H1 (cell line): ENCODE measurements around the gene ACOT7. TPM values are rescaled to one million over a fixed set of nuclear protein-coding genes. Genes with fewer than 3 reads are reported as not detected.

Experiments used
- CTCF ChIA-PET: fragments of 300-600 bp; sonication (Branson Sonifier 250); formaldehyde crosslinking; loops from one replicate; lab custom pipeline; 2021; ENCODE audit not compliant: partially characterized antibody; lab: Charles Lee
- POLR2A ChIA-PET: fragments of 300-600 bp; sonication (Branson Sonifier 250); formaldehyde crosslinking; loops from one replicate; lab custom pipeline; 2021; ENCODE audit warnings: inconsistent platforms; ENCODE audit not compliant: partially characterized antibody; lab: Charles Lee
- DNase-seq, 2 experiments: peaks; one replicate each; pipeline versions ENCODE4 v3.0.0 to v3.0.0-alpha.2; 2010 to 2022; ENCODE audit warnings: low spot score in 2 of 2, low read depth in 1 of 2, mixed read lengths in 1 of 2
- FAIRE-seq: peaks from 2 replicates; lab custom pipeline; 2011; peaks lifted over from hg19 to GRCh38; lab: Jason Lieb, UNC
- H2AFZ ChIP-seq: 2 replicates; pipeline ENCODE4 v1.8.1; 2012; ENCODE audit warnings: low read length, inconsistent platforms
- H2AK5ac ChIP-seq: 2 replicates; pipeline ENCODE4 v1.6.1; 2013; ENCODE audit warnings: low read depth, low read length
- H2BK120ac ChIP-seq: replicated peaks from 2 replicates; pipeline ENCODE3; 2013; ENCODE audit warnings: low read depth, low read length, inconsistent platforms
- H2BK12ac ChIP-seq: 2 replicates; pipeline ENCODE4 v1.6.1; 2013; ENCODE audit warnings: low read depth, low read length
- H2BK15ac ChIP-seq: 2 replicates; pipeline ENCODE4 v1.6.1; 2013; ENCODE audit warnings: low read length
- H2BK20ac ChIP-seq: 2 replicates; pipeline ENCODE4 v1.6.1; 2013; ENCODE audit warnings: low read length
- H2BK5ac ChIP-seq: 2 replicates; pipeline ENCODE4 v1.6.1; 2013; ENCODE audit warnings: low read depth, low read length
- H3K14ac ChIP-seq: 2 replicates; pipeline ENCODE4 v1.6.1; 2013; ENCODE audit warnings: inconsistent platforms; ENCODE audit not compliant: insufficient read length
- H3K18ac ChIP-seq: 2 replicates; pipeline ENCODE4 v1.6.1; 2013; ENCODE audit warnings: low read length; ENCODE audit errors: extremely low read depth
- H3K23ac ChIP-seq: 2 replicates; pipeline ENCODE4 v1.6.1; 2013; ENCODE audit warnings: inconsistent platforms; ENCODE audit not compliant: insufficient read length
- H3K23me2 ChIP-seq: 2 replicates; pipeline ENCODE4 v1.6.1; 2013; ENCODE audit warnings: low read depth, low read length
- H3K27ac ChIP-seq: 2 replicates; pipeline ENCODE4 v1.6.1; 2011; ENCODE audit warnings: low read depth, low read length, inconsistent platforms
- H3K27me3 ChIP-seq, 4 experiments: replicated peaks in 1 of 4; 1 replicate in 1 of 4; 2 replicates in 3 of 4; pipeline versions ENCODE4 v1.6.1 to v1.8.1; 2011 to 2013; ENCODE audit warnings: low read length in 3 of 4, mild to moderate bottlenecking in 3 of 4, inconsistent platforms in 2 of 4, mixed read lengths in 2 of 4, moderate library complexity in 1 of 4; ENCODE audit not compliant: control insufficient read depth in 3 of 4, insufficient read depth in 3 of 4; ENCODE audit errors: extremely low read depth in 1 of 4
- H3K36me3 ChIP-seq, 4 experiments: 2 replicates each; pipeline versions ENCODE4 v1.6.1 to v1.8.1; 2011 to 2013; ENCODE audit warnings: mild to moderate bottlenecking in 4 of 4, low read length in 3 of 4, moderate library complexity in 2 of 4, control low read depth in 1 of 4, inconsistent platforms in 1 of 4; ENCODE audit not compliant: insufficient read depth in 4 of 4, control insufficient read depth in 2 of 4
- H3K4ac ChIP-seq: replicated peaks from 2 replicates; pipeline ENCODE3; 2013; ENCODE audit warnings: low read length, low read depth, mixed read lengths, inconsistent platforms; ENCODE audit not compliant: insufficient read length
- H3K4me1 ChIP-seq, 4 experiments: replicated peaks in 1 of 4; 1 replicate in 1 of 4; 2 replicates in 3 of 4; pipeline versions ENCODE4 v1.6.1 to v1.8.1; 2011 to 2013; ENCODE audit warnings: low read length in 3 of 4, inconsistent platforms in 2 of 4, mixed read lengths in 1 of 4; ENCODE audit not compliant: insufficient read depth in 4 of 4, control insufficient read depth in 3 of 4
- H3K4me2 ChIP-seq, 2 experiments: 2 replicates each; pipeline versions ENCODE4 v1.6.1 to v1.8.1; 2011 to 2013; ENCODE audit warnings: low read depth in 2 of 2, low read length in 2 of 2, control low read depth in 1 of 2, inconsistent platforms in 1 of 2, mild to moderate bottlenecking in 1 of 2; ENCODE audit not compliant: insufficient read depth in 1 of 2
- H3K4me3 ChIP-seq, 4 experiments: fragments of 200-600, 300-600 bp in 1 of 4; sonication (generic), shearing (Covaris generic), sonication (Bioruptor Twin) in 1 of 4; 2 replicates each; pipeline versions ENCODE4 v1.5.1 to v1.8.1; 2011 to 2016; ENCODE audit warnings: low read length in 4 of 4, low read depth in 3 of 4, control low read depth in 2 of 4, inconsistent platforms in 2 of 4, mild to moderate bottlenecking in 2 of 4, mixed read lengths in 1 of 4, moderate library complexity in 1 of 4; ENCODE audit not compliant: insufficient read depth in 2 of 4; ENCODE audit errors: extremely low read depth in 1 of 4
- H3K56ac ChIP-seq: replicated peaks from 2 replicates; pipeline ENCODE3; 2013; ENCODE audit warnings: low read depth, mild to moderate bottlenecking, mixed read lengths, low read length, inconsistent platforms; ENCODE audit not compliant: insufficient read length
- H3K79me1 ChIP-seq: 2 replicates; pipeline ENCODE4 v1.6.1; 2013; ENCODE audit warnings: low read depth, low read length, control low read depth
- H3K79me2 ChIP-seq, 2 experiments: 2 replicates each; pipeline versions ENCODE4 v1.6.1 to v1.8.1; 2012 to 2013; ENCODE audit warnings: low read length in 2 of 2, mild to moderate bottlenecking in 2 of 2, inconsistent platforms in 1 of 2; ENCODE audit not compliant: insufficient read depth in 2 of 2, control insufficient read depth in 1 of 2
- H3K9ac ChIP-seq, 4 experiments: replicated peaks in 1 of 4; 1 replicate in 1 of 4; 2 replicates in 3 of 4; pipeline versions ENCODE4 v1.6.1 to v1.8.1; 2011 to 2013; ENCODE audit warnings: low read depth in 3 of 4, low read length in 3 of 4, control low read depth in 2 of 4, mild to moderate bottlenecking in 2 of 4, moderate library complexity in 2 of 4, inconsistent platforms in 1 of 4; ENCODE audit errors: extremely low read depth in 1 of 4
- H3K9me3 ChIP-seq, 2 experiments: 2 replicates each; pipeline versions ENCODE4 v1.6.1 to v1.8.1; 2012 to 2013; ENCODE audit warnings: mild to moderate bottlenecking in 2 of 2, moderate library complexity in 2 of 2, control low read depth in 1 of 2, inconsistent platforms in 1 of 2, low read depth in 1 of 2, low read length in 1 of 2, mixed read lengths in 1 of 2; ENCODE audit not compliant: insufficient read depth in 2 of 2
- H4K20me1 ChIP-seq, 2 experiments: replicated peaks in 1 of 2; 2 replicates each; pipeline versions ENCODE3 to v1.8.1; 2011 to 2013; ENCODE audit warnings: inconsistent platforms in 2 of 2, low read length in 2 of 2, mild to moderate bottlenecking in 1 of 2; ENCODE audit not compliant: insufficient read depth in 2 of 2, control insufficient read depth in 1 of 2
- H4K5ac ChIP-seq: 2 replicates; pipeline ENCODE4 v1.6.1; 2013; ENCODE audit warnings: low read length, low read depth, mixed read lengths, inconsistent platforms; ENCODE audit not compliant: insufficient read length
- H4K8ac ChIP-seq: 2 replicates; pipeline ENCODE4 v1.8.0; 2013; ENCODE audit warnings: mild to moderate bottlenecking, moderate library complexity, low read length, inconsistent platforms; ENCODE audit not compliant: insufficient read depth; ENCODE audit errors: extremely low read depth
- H4K91ac ChIP-seq: replicated peaks from 2 replicates; pipeline ENCODE3; 2013; ENCODE audit warnings: low read length, mixed read lengths, inconsistent platforms; ENCODE audit not compliant: insufficient read length
- CHD2 ChIP-seq: IDR thresholded peaks from 2 replicates; pipeline ENCODE4 v1.6.1; 2012; ENCODE audit warnings: low read length, improper control_type of control experiment
- CREB1 ChIP-seq: IDR thresholded peaks from 2 replicates; pipeline ENCODE4 v1.6.1; 2012; ENCODE audit warnings: inconsistent platforms
- EZH2 ChIP-seq: fragments of 200-600 bp; sonication (generic); IDR thresholded peaks from 2 replicates; pipeline ENCODE4 v1.7.1; 2012; ENCODE audit warnings: low read depth, mild to moderate bottlenecking, moderate library complexity, low read length, inconsistent platforms; ENCODE audit not compliant: severe bottlenecking
- FOSL1 ChIP-seq: IDR thresholded peaks from 2 replicates; pipeline ENCODE4 v1.6.1; 2011; ENCODE audit warnings: mild to moderate bottlenecking, low read depth, low read length, moderate library complexity; ENCODE audit not compliant: insufficient read depth
- GABPA ChIP-seq: IDR thresholded peaks from 2 replicates; pipeline ENCODE4 v1.6.1; 2011; ENCODE audit warnings: mild to moderate bottlenecking, low read length, moderate library complexity, borderline replicate concordance; ENCODE audit not compliant: insufficient read depth
- HDAC2 ChIP-seq, 2 experiments: fragments of 300-600 bp in 1 of 2; sonication (generic) in 1 of 2; IDR thresholded peaks; 2 replicates each; pipeline ENCODE4 v1.6.1; 2011 to 2012; ENCODE audit warnings: low read depth in 2 of 2, low read length in 2 of 2, mild to moderate bottlenecking in 2 of 2, moderate library complexity in 2 of 2, borderline replicate concordance in 1 of 2, inconsistent platforms in 1 of 2
- JUN ChIP-seq: IDR thresholded peaks from 2 replicates; pipeline ENCODE4 v1.6.1; 2011; ENCODE audit warnings: low read depth, mild to moderate bottlenecking, improper control_type of control experiment, low read length
- JUND ChIP-seq: IDR thresholded peaks from 2 replicates; pipeline ENCODE4 v1.6.1; 2011; ENCODE audit warnings: mild to moderate bottlenecking, improper control_type of control experiment, low read length
- PHF8 ChIP-seq: fragments of 200-600 bp; sonication (generic); conservative IDR thresholded peaks from 2 replicates; pipeline ENCODE4 v1.7.1; 2012; ENCODE audit warnings: low read depth, mild to moderate bottlenecking, inconsistent platforms, low read length, moderate library complexity
- POU5F1 ChIP-seq: IDR thresholded peaks from 2 replicates; pipeline ENCODE4 v1.6.1; 2011; ENCODE audit warnings: low read depth, mild to moderate bottlenecking, low read length, moderate library complexity
- RXRA ChIP-seq: IDR thresholded peaks from 2 replicates; pipeline ENCODE4 v1.6.1; 2011; ENCODE audit warnings: low read depth, mild to moderate bottlenecking, low read length, moderate library complexity; ENCODE audit not compliant: insufficient read depth
- SIN3A ChIP-seq, 2 experiments: IDR thresholded peaks in 1 of 2; conservative IDR thresholded peaks in 1 of 2; 2 replicates each; pipeline ENCODE4 v1.6.1; 2011 to 2012; ENCODE audit warnings: low read length in 2 of 2, improper control_type of control experiment in 1 of 2, low read depth in 1 of 2, mild to moderate bottlenecking in 1 of 2
- SP2 ChIP-seq: IDR thresholded peaks from 2 replicates; pipeline ENCODE4 v1.6.1; 2012; ENCODE audit warnings: mild to moderate bottlenecking, low read length, inconsistent platforms
- SUZ12 ChIP-seq: fragments of 200-600 bp; sonication (generic); IDR thresholded peaks from 2 replicates; pipeline ENCODE4 v1.6.1; 2012; ENCODE audit warnings: mild to moderate bottlenecking, inconsistent platforms, low read length, moderate library complexity, mixed read lengths
- YY1 ChIP-seq: IDR thresholded peaks from 2 replicates; pipeline ENCODE4 v1.6.1; 2011; ENCODE audit warnings: low read depth, mild to moderate bottlenecking, low read length
- WGBS, 2 experiments: shearing (Covaris generic) in 1 of 2; methylation state at CpG; one replicate each; pipeline versions ENCODE4 v1.1.6 to v1.1.7; 2013 to 2015; ENCODE audit warnings: low lambda C conversion rate in 2 of 2, mixed read lengths in 2 of 2, inconsistent platforms in 1 of 2, low coverage in 1 of 2, missing lambda C conversion rate in 1 of 2; ENCODE audit not compliant: insufficient replicate concordance in 2 of 2, insufficient coverage in 1 of 2, insufficient read length in 1 of 2; ENCODE audit errors: extremely low coverage in 1 of 2, missing lambda C conversion rate in 1 of 2; 5-methylcytosine and 5-hydroxymethylcytosine counted together
- polyA plus RNA-seq, 7 experiments: library from polyadenylated mRNA; depleted of rRNA in 3 of 7; stranded (reverse) in 5 of 7; unstranded in 2 of 7; fragments of >200 nt in 5 of 7; fragments of 200-250 nt in 2 of 7; gene quantifications; 1 replicate in 5 of 7; 2 replicates in 1 of 7; 4 replicates in 1 of 7; pipeline versions ENCODE4 v1.2.1 to v1.2.3, GENCODE V29; 2011 to 2013; ENCODE audit warnings: missing spikeins in 2 of 7, mixed read lengths in 2 of 7
- total RNA-seq: library from RNA; stranded (reverse); fragmentation: NEBNext Ultra II Directional; extraction: Animal tissue kit (Norgen Biotek cat#: 25700); gene quantifications from 2 replicates; pipeline ENCODE4 v1.2.1, GENCODE V29; 2021

Gene ACOT7
- total and polyA plus RNA-seq, 2 of the 8 experiments (the other 6 are each of a cell fraction or from before 2014, with no cell fraction given), result 151 to 214 TPM

GRCh38 chr1:6321205-6321604 lies 72.4 kb downstream of the ACOT7 start:
- H3K9ac ChIP-seq, result no peak overlapping the region
- no peaks in the 10 kb centered on the region for H3K79me2 ChIP-seq
- no peak overlapping the region for H3K23ac ChIP-seq
- H3K4me2 ChIP-seq, result no peak overlapping the region
- no peak overlapping the region for H3K27ac ChIP-seq
- POLR2A ChIA-PET, result no interaction called here
- H3K23me2 ChIP-seq, result no peaks in the 10 kb centered on the region
- no peak overlapping the region for H3K56ac ChIP-seq
- H2BK120ac ChIP-seq, result no peak overlapping the region
- peaks cover 0 to 3% of the 10 kb centered on the region in 2 experiments for H4K20me1 ChIP-seq
- H3K4ac ChIP-seq, result no peak overlapping the region
- CTCF ChIA-PET, result interaction anchor here (1.5 kb wide), 1 partner anchor 84 kb away, joined by 3 read pairs; no protein-coding TSS in a partner anchor
- H2BK5ac ChIP-seq, result no peak overlapping the region
- H2BK20ac ChIP-seq, result no peak overlapping the region
- FAIRE-seq, result no peak
- H3K79me1 ChIP-seq, result no peaks in the 10 kb centered on the region; the same call in 1 of the 2 replicates
- no peak overlapping the region for H3K4me3 ChIP-seq
- no peak overlapping the region for H4K91ac ChIP-seq
- no peak for TF ChIP-seq FOSL1
- TF ChIP-seq RXRA, result no peak
- no peak for TF ChIP-seq YY1
- TF ChIP-seq JUN, result no peak
- no peak for TF ChIP-seq POU5F1
- no peak for TF ChIP-seq JUND
- no peak for TF ChIP-seq EZH2
- no peak for TF ChIP-seq SIN3A (conservative IDR thresholded peaks at IDR 0.05 in 1 of 2, IDR thresholded peaks at IDR 0.05 in 1 of 2; ENCODE audit: low read depth in 1 of 2, low read length in 2 of 2)
- no peak for TF ChIP-seq PHF8
- no peak for TF ChIP-seq CREB1
- no peak for TF ChIP-seq SUZ12
- no peak for TF ChIP-seq SP2
- TF ChIP-seq HDAC2 (IDR thresholded peaks at IDR 0.05; ENCODE audit: borderline replicate concordance in 1 of 2, low read depth in 2 of 2, low read length in 2 of 2), result no peak
- TF ChIP-seq CHD2, result no peak
- no peak for TF ChIP-seq GABPA
- TF ChIP-seq, all 59 proteins: peak for 0
- no peak for DNase-seq
- Histone ChIP-seq H2AFZ (no peak overlapping the region), H3K36me3 (peaks cover 0 to 15% (median 7%) of the 10 kb centered on the region in 4 experiments; a peak in 5 of 8 replicates), H3K27me3 (no peaks in the 10 kb centered on the region), H4K8ac (no peak overlapping the region), H3K9me3 (no peaks in the 10 kb centered on the region), H2BK12ac (no peak overlapping the region), H2BK15ac (no peak overlapping the region), H4K5ac (no peak overlapping the region), H3K18ac (no peak overlapping the region), H3K14ac (no peak overlapping the region), H2AK5ac (no peak overlapping the region), H3K4me1 (no peaks in the 10 kb centered on the region)
- 91% methylated on average over 8 of the region's 8 CpGs; no CpG with 5 or more reads in 1 of the 2 experiments for WGBS, 2 experiments
